GM10266 (cell line): ENCODE results near the gene SPOP.
"Not testable (repeated sequence)": the region's sequence is repeated elsewhere in the genome, so short reads cannot be mapped to it uniquely, and the experiment has no call there.

ENCODE experiments used
- DNase-seq: peaks from one replicate; pipeline ENCODE4 v3.0.0; 2012; ENCODE audit errors: extremely low spot score
- CTCF ChIP-seq: IDR thresholded peaks from 2 replicates; pipeline ENCODE4 v1.5.1; 2012; ENCODE audit warnings: mild to moderate bottlenecking, low read depth; ENCODE audit not compliant: control insufficient read depth, insufficient read depth; ENCODE audit errors: missing control alignments

The SPOP gene

GRCh38 chr17:49646391-49647255 is 31.3 kb downstream of the SPOP start:
- DNase-seq: peak; percentile 24
- TF ChIP-seq CTCF: no peak

GRCh38 chr17:49646056-49646390 is 31.9 kb downstream of the SPOP start:
- not testable (repeated sequence) for DNase-seq

- DNase-seq: no peak
- no peak for TF ChIP-seq CTCF
Observed at GRCh38 chr17:49645654-49646053, 32.2 kb downstream of the SPOP start.

- no peak for TF ChIP-seq CTCF
Observed at GRCh38 chr17:49640556-49640955, 37.3 kb downstream of the SPOP start.

GRCh38 chr17:49638818-49639217 is 39.1 kb downstream of the SPOP start:
- no peak for DNase-seq
- TF ChIP-seq CTCF: no peak

More at GRCh38 chr17:49640556-49640955, 37.3 kb downstream of the SPOP start:
- DNase-seq: no peak

- TF ChIP-seq CTCF: no peak
- no peak for DNase-seq
Observed at GRCh38 chr17:49637739-49638138, 40.2 kb downstream of the SPOP start.

GRCh38 chr17:49637050-49637449 is 40.8 kb downstream of the SPOP start:
- TF ChIP-seq CTCF: no peak
- DNase-seq: no peak
